Effector CD4-positive, alpha-beta T cell (primary cell): ENCODE results near the gene NEU2. TPM values are rescaled to one million over a fixed set of nuclear protein-coding genes. Genes with fewer than 3 reads are reported as not detected.

Experiments
- DNase-seq: peaks from one replicate; pipeline ENCODE4 v3.0.0-alpha.2; 2020
- total RNA-seq: gene quantifications from one replicate; lab custom pipeline; 2026; lab: John Stamatoyannopoulos, UW

Gene NEU2
- total RNA-seq, result not detected

GRCh38 chr2:233032551-233033320 is at the start of gene NEU2:
TSS of gene NEU2 (plus strand) at chr2:233032672. CDS start at chr2:233032672, 0 bp downstream.
- DNase-seq, result no peak

GRCh38 chr2:232982926-232983668 is 49.4 kb upstream of the NEU2 start:
- DNase-seq, result no peak

- DNase-seq, result no peak
These were observed 48.8 kb upstream of the NEU2 start for GRCh38 chr2:232983669-232984140.

- no peak for DNase-seq
These were observed 47.8 kb upstream of the NEU2 start for GRCh38 chr2:232984451-232985207.

GRCh38 chr2:232986155-232986554 is 46.3 kb upstream of the NEU2 start:
- DNase-seq, result no peak

GRCh38 chr2:232993231-232993821 is 39.1 kb upstream of the NEU2 start:
- DNase-seq, result no peak

GRCh38 chr2:232994446-232994845 is 38.0 kb upstream of the NEU2 start:
- DNase-seq, result no peak

- no peak for DNase-seq
These were observed 34.5 kb upstream of the NEU2 start for GRCh38 chr2:232997749-232998665.

GRCh38 chr2:232998666-232998985 is 33.8 kb upstream of the NEU2 start:
- DNase-seq, result no peak

GRCh38 chr2:232999354-232999753 is 33.1 kb upstream of the NEU2 start:
- no peak for DNase-seq

GRCh38 chr2:233000886-233001750 is 31.4 kb upstream of the NEU2 start:
- DNase-seq, result no peak

GRCh38 chr2:233002829-233003657 is 29.4 kb upstream of the NEU2 start:
- no peak for DNase-seq

GRCh38 chr2:233003658-233004555 is 28.6 kb upstream of the NEU2 start:
- DNase-seq, result no peak

GRCh38 chr2:233005096-233005495 is 27.4 kb upstream of the NEU2 start:
- DNase-seq, result no peak

- no peak for DNase-seq
These were observed 25.8 kb upstream of the NEU2 start for GRCh38 chr2:233006648-233007047.

GRCh38 chr2:233007270-233007669 is 25.2 kb upstream of the NEU2 start:
- DNase-seq, result no peak

GRCh38 chr2:233007739-233008138 is 24.7 kb upstream of the NEU2 start:
- no peak for DNase-seq

GRCh38 chr2:233009661-233010060 is 22.8 kb upstream of the NEU2 start:
- no peak for DNase-seq
